Measurements from ENCODE around the gene TAF11L3. TPM values are rescaled to one million over a fixed set of nuclear protein-coding genes. Genes with fewer than 3 reads are reported as not detected.
"Not testable (repeated sequence)": the region's sequence is repeated elsewhere in the genome, so short reads cannot be mapped to it uniquely, and the experiment has no call there.

The TAF11L3 gene
- total and polyA plus RNA-seq, 9 of the 15 experiments (the other 6 are each of a cell fraction or from before 2014, with no cell fraction given) = 0.20 TPM; not detected in 8

GRCh38 chr5:17526504-17526903 lies 8.3 kb downstream of the TAF11L3 start:
- H3K4me1 ChIP-seq (replicated peaks in 1 of 2; ENCODE audit: control insufficient read depth in 2 of 2, insufficient read depth in 2 of 2, low read length in 2 of 2); H3K4me2 ChIP-seq (ENCODE audit: insufficient read depth, low read length); H4K20me1 ChIP-seq (replicated peaks; ENCODE audit: control insufficient read depth, insufficient read depth, low read length); ATAC-seq; H3K79me2 ChIP-seq (ENCODE audit: control insufficient read depth, insufficient read depth, low read length); H3K36me3 ChIP-seq (ENCODE audit: control insufficient read depth, insufficient read depth, low read length); H3K27ac ChIP-seq (ENCODE audit: extremely low read depth, low read depth, low read length); H3K4me3 ChIP-seq; H3K9ac ChIP-seq (ENCODE audit: insufficient read depth in 1 of 2, low read depth in 2 of 2, low read length in 2 of 2); BruUV-seq (replicated peaks); FAIRE-seq; POLR2A ChIA-PET; intact Hi-C loops (cut with micrococcal nuclease); H3K9me1 ChIP-seq (ENCODE audit: control insufficient read depth, insufficient read depth, low read length); H3K9me3 ChIP-seq (replicated peaks; ENCODE audit: control insufficient read depth, insufficient read depth, low read depth, low read length); H2AFZ ChIP-seq (ENCODE audit: low read depth, low read length); H3K27me3 ChIP-seq (ENCODE audit: control insufficient read depth in 2 of 2, insufficient read depth in 2 of 2, low read length in 2 of 2); CTCF ChIA-PET (ENCODE audit: low intra/inter-chr PET ratio); DNase-seq (ENCODE audit: extremely low read depth in 1 of 4, low spot score in 3 of 4): not testable (repeated sequence)
- 1% methylated on average over 9 of the region's 17 CpGs for WGBS (ENCODE audit: insufficient coverage, low coverage, missing lambda C conversion rate)
- peak; percentile 59; the same call in 1 of the 2 replicates for TF ChIP-seq RNF2 (IDR thresholded peaks at IDR 0.05)
- in situ Hi-C loops (cut with MboI) = loop anchor here (5.0 kb wide), 1 partner anchor 81 kb away; no protein-coding TSS in a partner anchor

DNA sequence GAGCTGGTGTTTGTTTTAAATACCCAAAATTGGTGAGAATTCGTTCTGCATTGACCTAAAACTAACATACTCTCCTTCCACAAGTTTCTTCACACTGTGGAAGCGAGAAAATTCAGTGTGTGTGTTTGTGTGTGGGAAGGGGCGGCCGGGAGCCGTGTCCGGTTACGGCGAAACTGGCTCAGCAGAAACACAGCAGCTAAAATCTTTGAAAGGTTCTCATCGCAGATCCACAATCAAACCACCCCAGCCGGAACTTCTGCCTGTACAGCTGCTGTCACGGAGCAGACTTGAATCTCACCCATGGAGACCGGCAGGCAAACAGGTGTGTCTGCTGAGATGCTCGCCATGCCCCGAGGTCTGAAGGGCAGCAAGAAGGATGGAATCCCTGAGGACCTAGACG lies 10.2 kb downstream of the TAF11L3 start, which contains the start of gene TAF11L6:
TAF11L6 (plus strand) TSS at position 301 of the 400 bp plus-strand sequence.
- H3K9me1 ChIP-seq (ENCODE audit: control insufficient read depth, insufficient read depth, low read length); ATAC-seq; H2AFZ ChIP-seq (ENCODE audit: low read depth, low read length); BruUV-seq (replicated peaks); CTCF ChIA-PET (ENCODE audit: low intra/inter-chr PET ratio); H3K9me3 ChIP-seq (replicated peaks; ENCODE audit: control insufficient read depth, insufficient read depth, low read depth, low read length); H3K9ac ChIP-seq (ENCODE audit: insufficient read depth in 1 of 2, low read depth in 2 of 2, low read length in 2 of 2); H3K27me3 ChIP-seq (ENCODE audit: control insufficient read depth in 2 of 2, insufficient read depth in 2 of 2, low read length in 2 of 2); FAIRE-seq; H3K4me2 ChIP-seq (ENCODE audit: insufficient read depth, low read length); POLR2A ChIA-PET; DNase-seq (ENCODE audit: extremely low read depth in 1 of 4, low spot score in 3 of 4); intact Hi-C loops (cut with micrococcal nuclease); H4K20me1 ChIP-seq (replicated peaks; ENCODE audit: control insufficient read depth, insufficient read depth, low read length); H3K36me3 ChIP-seq (ENCODE audit: control insufficient read depth, insufficient read depth, low read length); H3K27ac ChIP-seq (ENCODE audit: extremely low read depth, low read depth, low read length); H3K4me3 ChIP-seq; H3K79me2 ChIP-seq (ENCODE audit: control insufficient read depth, insufficient read depth, low read length); H3K4me1 ChIP-seq (replicated peaks in 1 of 2; ENCODE audit: control insufficient read depth in 2 of 2, insufficient read depth in 2 of 2, low read length in 2 of 2): not testable (repeated sequence)
- in situ Hi-C loops (cut with MboI) = loop anchor here (5.0 kb wide), 1 partner anchor 79 kb away; no protein-coding TSS in a partner anchor
- no CpG with 5 or more reads among the region's 15 CpGs for WGBS (ENCODE audit: insufficient coverage, low coverage, missing lambda C conversion rate)

Small RNAs within 50 kb of the gene (small RNA-seq; reads per million reads assigned to genes)
- gene AC106774.3 = not detected

Other genes with a start within 250 kb of the TAF11L3 start
Only the 7 nearest of the 12 such genes appear.
- not detected in 2 replicates for gene TAF11L2, start 20.1 kb upstream of the TAF11L3 start, total RNA-seq (2014; rRNA removed)
- gene TAF11L2, start 20.1 kb upstream of the TAF11L3 start, total RNA-seq (2014; rRNA removed; fragmentation: Illumina TruSeq; extraction: Trizol) = not detected in 2 replicates
- not detected in 2 replicates for gene TAF11L2, start 20.1 kb upstream of the TAF11L3 start, total RNA-seq (2015; rRNA removed; fragmentation: Illumina TruSeq; extraction: Trizol)
- not detected in 2 replicates for gene TAF11L2, start 20.1 kb upstream of the TAF11L3 start, total RNA-seq (2021)
- gene TAF11L2, start 20.1 kb upstream of the TAF11L3 start, polyA plus RNA-seq (2011; rRNA removed) = not detected in 2 replicates
- gene TAF11L2, start 20.1 kb upstream of the TAF11L3 start, polyA plus RNA-seq (2014; fragmentation: Illumina TruSeq; extraction: Trizol) = not detected in 2 replicates
- not detected for gene TAF11L2, start 20.1 kb upstream of the TAF11L3 start, polyA plus RNA-seq (2014; fragmentation: Nextera tagmentation; extraction: Ambion mirVana)
- not detected in 2 replicates for gene TAF11L2, start 20.1 kb upstream of the TAF11L3 start, polyA plus RNA-seq (2014; rRNA removed)
- not detected in 2 replicates for gene TAF11L4, start 3.4 kb downstream of the TAF11L3 start, total RNA-seq (2014; rRNA removed)
- gene TAF11L4, start 3.4 kb downstream of the TAF11L3 start, total RNA-seq (2014; rRNA removed; fragmentation: Illumina TruSeq; extraction: Trizol) = not detected in 2 replicates
- gene TAF11L4, start 3.4 kb downstream of the TAF11L3 start, total RNA-seq (2015; rRNA removed; fragmentation: Illumina TruSeq; extraction: Trizol) = not detected in 2 replicates
- not detected in 2 replicates for gene TAF11L4, start 3.4 kb downstream of the TAF11L3 start, total RNA-seq (2021)
- gene TAF11L4, start 3.4 kb downstream of the TAF11L3 start, polyA plus RNA-seq (2011; rRNA removed) = not detected in 2 replicates
- not detected in 2 replicates for gene TAF11L4, start 3.4 kb downstream of the TAF11L3 start, polyA plus RNA-seq (2014; fragmentation: Illumina TruSeq; extraction: Trizol)
- not detected for gene TAF11L4, start 3.4 kb downstream of the TAF11L3 start, polyA plus RNA-seq (2014; fragmentation: Nextera tagmentation; extraction: Ambion mirVana)
- gene TAF11L4, start 3.4 kb downstream of the TAF11L3 start, polyA plus RNA-seq (2014; rRNA removed) = not detected in 2 replicates
- gene TAF11L5, start 6.9 kb downstream of the TAF11L3 start, total RNA-seq (2014; rRNA removed) = 0.57 and 0.68 TPM in 2 replicates
- 0.29 TPM in 1 of 2 replicates, not detected in the other for gene TAF11L5, start 6.9 kb downstream of the TAF11L3 start, total RNA-seq (2014; rRNA removed; fragmentation: Illumina TruSeq; extraction: Trizol)
- not detected in 2 replicates for gene TAF11L5, start 6.9 kb downstream of the TAF11L3 start, total RNA-seq (2015; rRNA removed; fragmentation: Illumina TruSeq; extraction: Trizol)
- 0.53 TPM in 1 of 2 replicates, not detected in the other for gene TAF11L5, start 6.9 kb downstream of the TAF11L3 start, total RNA-seq (2021)
- 3.7 TPM in 1 of 2 replicates, not detected in the other for gene TAF11L5, start 6.9 kb downstream of the TAF11L3 start, polyA plus RNA-seq (2011; rRNA removed)
- gene TAF11L5, start 6.9 kb downstream of the TAF11L3 start, polyA plus RNA-seq (2014; fragmentation: Illumina TruSeq; extraction: Trizol) = not detected in 2 replicates
- gene TAF11L5, start 6.9 kb downstream of the TAF11L3 start, polyA plus RNA-seq (2014; fragmentation: Nextera tagmentation; extraction: Ambion mirVana) = under 1 TPM in 1 of 2 experiments, not detected in 1; 0.27 TPM
- gene TAF11L5, start 6.9 kb downstream of the TAF11L3 start, polyA plus RNA-seq (2014; rRNA removed) = 0.20 TPM in 1 of 2 replicates, not detected in the other
- not detected in 2 replicates for gene TAF11L6, start 10.3 kb downstream of the TAF11L3 start, total RNA-seq (2014; rRNA removed)
- not detected in 2 replicates for gene TAF11L6, start 10.3 kb downstream of the TAF11L3 start, total RNA-seq (2014; rRNA removed; fragmentation: Illumina TruSeq; extraction: Trizol)
- gene TAF11L6, start 10.3 kb downstream of the TAF11L3 start, total RNA-seq (2015; rRNA removed; fragmentation: Illumina TruSeq; extraction: Trizol) = not detected in 2 replicates
- gene TAF11L6, start 10.3 kb downstream of the TAF11L3 start, total RNA-seq (2021) = not detected in 2 replicates
- not detected in 2 replicates for gene TAF11L6, start 10.3 kb downstream of the TAF11L3 start, polyA plus RNA-seq (2011; rRNA removed)
- gene TAF11L6, start 10.3 kb downstream of the TAF11L3 start, polyA plus RNA-seq (2014; fragmentation: Illumina TruSeq; extraction: Trizol) = not detected in 2 replicates
- not detected for gene TAF11L6, start 10.3 kb downstream of the TAF11L3 start, polyA plus RNA-seq (2014; fragmentation: Nextera tagmentation; extraction: Ambion mirVana)
- not detected in 2 replicates for gene TAF11L6, start 10.3 kb downstream of the TAF11L3 start, polyA plus RNA-seq (2014; rRNA removed)
- not detected in 2 replicates for gene TAF11L7, start 67.4 kb downstream of the TAF11L3 start, total RNA-seq (2014; rRNA removed)
- gene TAF11L7, start 67.4 kb downstream of the TAF11L3 start, total RNA-seq (2014; rRNA removed; fragmentation: Illumina TruSeq; extraction: Trizol) = not detected in 2 replicates
- not detected in 2 replicates for gene TAF11L7, start 67.4 kb downstream of the TAF11L3 start, total RNA-seq (2015; rRNA removed; fragmentation: Illumina TruSeq; extraction: Trizol)
- gene TAF11L7, start 67.4 kb downstream of the TAF11L3 start, total RNA-seq (2021) = not detected in 2 replicates
- 1.9 TPM in 1 of 2 replicates, not detected in the other for gene TAF11L7, start 67.4 kb downstream of the TAF11L3 start, polyA plus RNA-seq (2011; rRNA removed)
- not detected in 2 replicates for gene TAF11L7, start 67.4 kb downstream of the TAF11L3 start, polyA plus RNA-seq (2014; fragmentation: Illumina TruSeq; extraction: Trizol)
- gene TAF11L7, start 67.4 kb downstream of the TAF11L3 start, polyA plus RNA-seq (2014; fragmentation: Nextera tagmentation; extraction: Ambion mirVana) = under 1 TPM in 1 of 2 experiments, not detected in 1; 0.27 TPM
- gene TAF11L7, start 67.4 kb downstream of the TAF11L3 start, polyA plus RNA-seq (2014; rRNA removed) = 0.20 TPM in 1 of 2 replicates, not detected in the other
- gene TAF11L8, start 72.6 kb downstream of the TAF11L3 start, total RNA-seq (2014; rRNA removed) = not detected in 2 replicates
- not detected in 2 replicates for gene TAF11L8, start 72.6 kb downstream of the TAF11L3 start, total RNA-seq (2014; rRNA removed; fragmentation: Illumina TruSeq; extraction: Trizol)
- not detected in 2 replicates for gene TAF11L8, start 72.6 kb downstream of the TAF11L3 start, total RNA-seq (2015; rRNA removed; fragmentation: Illumina TruSeq; extraction: Trizol)
- not detected in 2 replicates for gene TAF11L8, start 72.6 kb downstream of the TAF11L3 start, total RNA-seq (2021)
- not detected in 2 replicates for gene TAF11L8, start 72.6 kb downstream of the TAF11L3 start, polyA plus RNA-seq (2011; rRNA removed)
- not detected in 2 replicates for gene TAF11L8, start 72.6 kb downstream of the TAF11L3 start, polyA plus RNA-seq (2014; fragmentation: Illumina TruSeq; extraction: Trizol)
- not detected for gene TAF11L8, start 72.6 kb downstream of the TAF11L3 start, polyA plus RNA-seq (2014; fragmentation: Nextera tagmentation; extraction: Ambion mirVana)
- gene TAF11L8, start 72.6 kb downstream of the TAF11L3 start, polyA plus RNA-seq (2014; rRNA removed) = not detected in 2 replicates
- 0.57 and 0.68 TPM in 2 replicates for gene TAF11L9, start 76.0 kb downstream of the TAF11L3 start, total RNA-seq (2014; rRNA removed)
- gene TAF11L9, start 76.0 kb downstream of the TAF11L3 start, total RNA-seq (2014; rRNA removed; fragmentation: Illumina TruSeq; extraction: Trizol) = 0.29 TPM in 1 of 2 replicates, not detected in the other
- not detected in 2 replicates for gene TAF11L9, start 76.0 kb downstream of the TAF11L3 start, total RNA-seq (2015; rRNA removed; fragmentation: Illumina TruSeq; extraction: Trizol)
- 0.53 TPM in 1 of 2 replicates, not detected in the other for gene TAF11L9, start 76.0 kb downstream of the TAF11L3 start, total RNA-seq (2021)
- gene TAF11L9, start 76.0 kb downstream of the TAF11L3 start, polyA plus RNA-seq (2011; rRNA removed) = not detected in 2 replicates
- not detected in 2 replicates for gene TAF11L9, start 76.0 kb downstream of the TAF11L3 start, polyA plus RNA-seq (2014; fragmentation: Illumina TruSeq; extraction: Trizol)
- under 1 TPM in 1 of 2 experiments, not detected in 1; 0.27 TPM for gene TAF11L9, start 76.0 kb downstream of the TAF11L3 start, polyA plus RNA-seq (2014; fragmentation: Nextera tagmentation; extraction: Ambion mirVana)
- gene TAF11L9, start 76.0 kb downstream of the TAF11L3 start, polyA plus RNA-seq (2014; rRNA removed) = 0.20 TPM in 1 of 2 replicates, not detected in the other